Stimulated activated CD4-positive, alpha-beta T cell treated with anti-CD3 and anti-CD28 coated beads, Interleukin-1b, Interleukin-23, amount 100 ng/mL, for 24 hours (primary cell): Measurements from ENCODE around the gene GPX5.
"Not testable (repeated sequence)": the region's sequence is repeated elsewhere in the genome, so short reads cannot be mapped to it uniquely, and the experiment has no call there.

ENCODE experiments used
- DNase-seq, 4 experiments: peaks; one replicate each; pipeline ENCODE4 v3.0.0-alpha.2; 2020; ENCODE audit warnings: low read depth in 4 of 4, low spot score in 1 of 4

The GPX5 gene, protein sequence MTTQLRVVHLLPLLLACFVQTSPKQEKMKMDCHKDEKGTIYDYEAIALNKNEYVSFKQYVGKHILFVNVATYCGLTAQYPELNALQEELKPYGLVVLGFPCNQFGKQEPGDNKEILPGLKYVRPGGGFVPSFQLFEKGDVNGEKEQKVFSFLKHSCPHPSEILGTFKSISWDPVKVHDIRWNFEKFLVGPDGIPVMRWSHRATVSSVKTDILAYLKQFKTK

DNA sequence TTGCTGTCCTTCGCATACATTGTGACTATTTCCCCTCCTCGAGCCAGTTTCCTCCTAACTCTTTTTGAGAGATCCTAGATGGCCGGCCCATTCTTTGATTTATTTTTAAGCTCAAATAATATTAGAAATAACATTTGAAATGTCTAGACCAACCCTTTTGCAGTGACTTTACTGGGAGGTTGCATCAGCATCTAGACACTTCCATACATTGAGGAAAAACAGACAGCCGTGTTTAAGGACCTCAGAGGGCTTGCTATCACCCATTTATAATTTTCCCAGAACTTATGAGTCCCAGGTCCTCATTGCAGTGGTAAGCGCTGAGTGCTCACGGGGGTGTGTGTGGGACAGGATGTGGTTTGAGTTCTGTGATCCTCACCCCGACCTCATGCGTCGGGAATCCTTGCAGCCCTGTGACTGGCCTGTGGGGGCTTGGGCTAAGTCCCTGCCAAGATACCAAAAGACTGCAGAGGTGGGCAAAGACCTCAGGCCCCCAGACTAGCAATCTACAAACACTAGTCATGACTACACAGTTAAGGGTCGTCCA lies at the start of gene GPX5:
Gene GPX5 (plus strand): TSS at position 386 of the 544 bp plus-strand sequence. CDS start 133 bp downstream, at position 519.
- no peak for DNase-seq

DNA sequence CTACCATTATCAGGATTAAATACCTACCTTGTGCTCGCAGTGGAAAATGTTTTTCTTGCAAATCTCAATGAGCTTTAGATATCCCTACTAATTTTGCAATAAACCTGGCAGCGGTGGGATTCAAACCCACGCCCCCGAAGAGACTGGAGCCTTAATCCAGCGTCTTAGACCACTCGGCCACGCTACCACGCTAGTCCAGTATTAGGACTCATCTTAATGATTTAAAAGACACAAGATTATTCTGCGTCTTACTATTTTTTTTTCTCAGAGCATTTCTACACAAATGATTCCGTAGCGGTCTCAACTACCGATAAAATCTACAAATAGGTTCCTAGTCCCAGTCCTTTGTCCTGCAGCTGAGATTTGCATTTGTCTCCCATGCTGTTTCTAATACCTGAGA lies 47.2 kb upstream of the GPX5 start:
- DNase-seq = no peak

DNA sequence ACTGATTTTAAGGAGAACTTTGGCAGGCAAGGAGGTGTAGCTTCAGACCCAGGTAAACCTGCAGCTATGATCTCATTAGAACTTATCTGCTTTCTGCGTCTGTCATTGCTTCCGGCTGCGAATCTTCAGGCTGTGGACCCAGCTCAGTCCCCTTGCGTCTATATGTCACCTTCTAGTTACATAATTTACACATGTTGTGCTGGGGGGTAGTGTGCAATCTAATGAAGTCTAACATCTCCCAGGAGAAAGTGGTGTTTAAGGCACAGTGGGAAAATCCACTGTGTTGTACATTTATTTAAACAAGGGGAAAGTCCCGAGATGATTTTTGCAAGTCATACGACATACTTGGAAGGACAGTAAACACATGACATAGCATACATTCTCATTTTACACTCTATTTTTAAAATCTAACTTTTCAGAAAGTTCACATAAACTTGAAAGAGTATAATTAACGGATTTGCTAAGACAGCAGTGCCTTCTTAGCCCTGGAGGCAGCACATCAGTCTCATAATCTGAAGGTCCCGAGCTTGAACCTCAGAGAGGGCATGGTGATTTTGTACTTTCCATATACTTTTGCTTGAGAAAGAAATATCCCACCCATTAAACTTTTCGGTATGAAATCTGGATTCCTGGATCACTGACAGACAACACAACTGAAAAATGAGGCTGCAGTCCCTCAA lies 45.3 kb upstream of the GPX5 start:
- DNase-seq = no peak

DNA sequence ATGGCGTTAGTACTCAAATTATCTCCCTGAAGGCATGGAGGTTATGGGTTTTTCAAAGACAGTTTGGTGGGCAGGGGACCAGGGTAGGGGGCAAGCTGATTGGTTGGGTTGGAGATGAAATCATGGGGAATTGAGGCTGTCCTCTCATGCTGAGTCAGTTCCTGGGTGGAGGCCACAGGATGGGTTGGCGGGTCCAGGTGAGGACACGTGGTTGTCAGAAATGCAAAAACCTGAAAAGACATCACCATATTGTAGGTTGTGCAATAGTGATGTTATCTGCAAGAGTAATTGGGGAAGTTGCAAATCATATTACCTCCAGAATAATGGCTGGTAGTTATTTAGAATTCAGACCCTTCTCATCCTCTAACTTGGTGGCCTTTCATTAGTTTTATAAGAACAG lies 40.2 kb upstream of the GPX5 start:
- DNase-seq = no peak

DNA sequence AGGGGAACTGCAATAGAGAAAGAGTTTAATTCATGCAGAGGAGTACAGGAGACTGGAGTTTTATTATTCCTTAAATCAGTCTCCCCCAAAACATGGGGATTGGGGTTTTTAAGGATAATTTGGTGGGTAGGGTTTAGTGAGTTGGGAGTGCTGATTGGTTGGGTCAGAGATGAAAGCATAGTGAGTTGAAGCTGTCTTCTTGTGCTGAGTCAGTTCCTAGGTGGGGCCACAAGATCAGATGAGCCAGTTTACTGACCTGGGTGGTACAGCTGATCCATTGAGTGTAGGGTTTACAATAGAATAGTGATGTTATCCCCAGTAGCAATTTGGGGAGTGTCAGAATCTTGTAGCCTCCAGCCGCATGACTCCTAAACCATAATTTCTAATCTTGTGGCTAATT lies 39.1 kb upstream of the GPX5 start:
- DNase-seq = no peak

DNA sequence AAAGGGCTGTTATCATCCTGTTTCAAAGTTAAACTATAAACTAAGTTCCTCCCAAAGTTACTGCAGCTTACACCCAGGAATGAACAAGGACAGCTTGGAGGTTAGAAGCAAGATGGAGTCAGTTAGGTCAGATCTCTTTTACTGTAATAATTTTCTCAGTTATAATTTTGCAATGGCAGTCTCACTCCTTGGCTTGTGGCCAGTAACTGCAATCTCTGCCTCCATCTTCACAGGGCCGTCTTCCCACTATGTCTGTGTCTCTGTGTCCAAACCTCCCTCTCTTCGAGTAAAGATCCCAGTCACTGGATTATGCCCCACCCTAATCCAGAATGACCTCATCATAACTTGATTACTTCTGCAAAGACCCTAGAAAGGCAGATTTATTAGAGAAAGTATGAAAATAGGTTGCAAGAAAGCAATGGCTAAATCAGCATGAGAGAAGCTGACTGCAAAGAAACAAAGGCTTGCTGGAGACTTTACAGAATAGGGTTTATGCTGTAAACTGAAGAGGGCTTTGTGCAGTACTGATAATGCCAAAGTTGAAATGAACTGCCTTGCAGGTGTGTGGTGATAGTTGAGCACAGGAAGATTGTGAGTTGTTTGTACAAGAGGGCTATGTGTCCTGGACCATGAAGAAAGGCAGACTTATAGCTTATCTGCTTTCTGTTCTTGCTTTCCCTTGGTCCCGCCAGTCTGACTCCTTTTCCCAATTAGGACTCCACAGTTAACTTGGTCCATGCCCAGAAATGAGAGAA lies 38.5 kb upstream of the GPX5 start:
- no peak for DNase-seq

DNA sequence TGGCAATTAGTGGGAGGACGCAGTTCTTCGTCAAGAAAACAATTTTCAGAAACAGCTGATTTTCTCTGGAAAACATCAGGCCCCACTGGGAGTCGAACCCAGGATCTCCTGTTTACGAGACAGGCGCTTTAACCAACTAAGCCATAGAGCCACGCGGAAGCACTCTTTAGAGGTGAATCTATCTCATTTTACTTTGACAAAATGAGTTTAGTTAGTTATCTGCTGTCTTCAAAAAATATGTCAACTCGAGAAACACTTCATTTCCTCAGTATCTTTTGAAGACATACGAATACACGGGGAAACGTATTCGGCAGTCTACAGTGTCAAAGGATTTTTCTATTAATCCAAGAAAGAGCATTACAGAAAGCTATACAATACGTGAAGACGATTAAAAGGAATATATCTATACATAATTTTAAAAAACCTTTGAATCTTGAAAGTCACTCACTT lies 36.7 kb upstream of the GPX5 start:
- peak in 3 of 4 experiments; percentile 15 to 19 (median 15) for DNase-seq

DNA sequence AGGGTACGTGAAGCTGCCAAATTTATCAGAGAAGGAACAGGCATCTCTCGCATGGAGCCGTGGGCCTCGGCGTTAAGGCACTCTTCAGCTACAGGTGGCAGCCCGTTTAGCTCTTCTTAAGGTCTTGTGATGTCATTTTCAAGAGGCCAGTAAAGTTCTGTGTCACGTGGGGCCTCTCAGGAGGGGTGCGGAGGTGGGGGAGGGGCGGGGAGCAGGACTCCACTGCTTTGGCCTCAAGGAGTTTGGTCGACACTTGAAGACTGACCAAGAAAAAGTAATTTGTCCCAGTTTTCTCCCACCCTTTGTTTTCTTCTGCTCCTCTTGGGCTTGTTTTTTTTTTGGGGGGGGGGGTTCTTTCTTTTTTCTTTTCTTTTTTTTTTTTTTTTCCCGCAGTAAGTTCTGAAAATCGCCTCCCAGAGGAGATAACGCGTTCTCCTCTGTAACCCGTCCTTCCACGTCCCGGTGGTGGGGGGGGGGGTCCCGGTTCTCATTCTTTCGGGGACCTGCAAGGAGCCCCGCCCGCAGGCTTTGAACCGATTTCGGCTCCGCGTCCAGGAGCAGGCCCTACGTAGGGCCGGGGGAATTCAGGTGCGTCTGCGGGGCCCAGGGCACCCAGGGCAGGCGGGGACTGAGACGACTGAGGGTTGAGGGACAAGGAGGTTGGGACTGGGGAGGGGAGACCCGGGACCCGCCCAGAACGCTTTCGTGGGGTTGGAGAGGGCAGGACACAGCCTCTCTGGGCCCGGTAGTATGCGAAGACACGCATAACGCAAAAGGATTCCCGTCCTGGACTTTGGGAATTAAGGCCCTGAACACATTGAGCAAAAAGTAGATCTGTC lies 36.1 kb upstream of the GPX5 start:
- DNase-seq = peak in 2 of 4 experiments; percentile 22 to 44

DNA sequence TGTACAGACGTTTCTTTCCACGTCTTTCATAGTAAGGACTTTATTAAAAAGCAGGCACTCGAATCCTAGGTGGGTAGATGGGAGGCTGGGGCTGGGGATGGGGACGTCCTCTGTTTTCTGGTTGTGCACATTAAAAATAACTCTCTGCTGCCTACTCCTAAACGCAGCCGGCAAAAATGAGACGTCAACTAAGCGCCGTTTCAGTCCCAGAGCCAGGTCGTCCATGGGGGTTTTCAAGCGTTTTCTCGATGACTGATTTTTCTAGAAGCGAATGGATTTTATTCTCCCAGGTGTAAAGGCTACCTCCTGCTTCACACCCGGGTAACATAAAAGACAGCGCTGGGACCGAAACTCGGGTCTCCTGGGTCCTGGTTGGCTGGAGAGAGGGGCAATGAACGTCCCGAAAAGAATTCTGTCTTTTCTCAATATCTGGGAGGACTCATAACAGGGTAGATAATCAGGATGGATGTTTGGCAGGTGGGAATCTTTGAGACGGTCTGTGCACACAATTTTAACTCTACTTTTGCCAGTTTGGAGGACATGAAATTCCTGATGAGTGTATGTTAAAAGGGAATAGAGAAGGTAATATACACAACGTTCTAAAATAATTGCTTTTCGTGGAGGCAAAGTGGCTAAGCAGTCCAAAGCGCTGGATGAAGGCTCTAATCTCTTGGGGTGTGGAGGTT lies 35.3 kb upstream of the GPX5 start:
- no peak for DNase-seq

DNA sequence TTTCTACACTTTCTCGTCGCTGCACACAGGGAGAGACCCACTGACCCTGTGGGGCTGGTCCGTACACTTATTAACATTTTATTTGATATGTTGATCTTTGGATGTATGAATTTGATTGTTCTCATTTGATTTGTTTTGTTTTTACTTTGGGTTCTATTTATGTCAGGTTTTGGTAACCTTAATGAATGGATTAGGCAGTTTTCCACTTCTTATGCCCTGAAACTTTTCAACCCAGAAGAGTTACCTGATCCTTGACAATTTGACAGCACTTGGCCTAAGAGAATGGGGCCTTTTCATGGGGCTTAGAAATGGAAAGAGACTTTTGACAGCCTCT lies 33.7 kb upstream of the GPX5 start:
- no peak for DNase-seq

DNA sequence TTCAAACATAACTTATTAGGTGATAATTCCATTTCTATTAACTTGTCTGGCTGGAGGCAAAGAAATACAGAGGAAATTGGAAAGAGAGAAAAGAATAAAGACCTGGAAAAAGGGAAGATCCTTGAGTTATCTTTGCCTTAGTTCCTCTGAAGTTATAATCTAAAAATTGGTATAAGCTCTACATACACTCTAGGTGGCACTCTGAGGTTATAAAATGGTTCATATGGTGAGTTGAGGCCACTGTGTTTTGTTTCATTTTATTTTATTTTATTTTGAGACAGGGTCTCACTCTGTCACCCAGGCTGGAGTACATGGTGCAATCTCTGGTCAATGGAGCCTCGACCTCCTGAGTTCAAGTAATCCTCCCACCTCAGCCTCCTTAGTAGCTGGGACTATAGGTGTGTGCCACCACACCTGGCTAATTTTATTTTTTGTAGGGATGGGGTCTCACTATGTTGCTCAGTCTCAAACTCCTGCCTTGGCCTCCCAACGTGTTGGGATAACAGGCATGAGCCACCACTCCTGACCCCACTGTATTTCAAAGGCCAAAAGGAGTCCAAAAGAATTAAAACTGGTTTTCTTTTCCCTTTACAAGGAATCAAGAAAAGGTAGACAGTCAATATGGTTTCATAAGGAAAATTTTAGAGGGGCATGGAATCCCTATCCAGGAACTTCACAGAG lies 29.4 kb upstream of the GPX5 start:
- DNase-seq = no peak

DNA sequence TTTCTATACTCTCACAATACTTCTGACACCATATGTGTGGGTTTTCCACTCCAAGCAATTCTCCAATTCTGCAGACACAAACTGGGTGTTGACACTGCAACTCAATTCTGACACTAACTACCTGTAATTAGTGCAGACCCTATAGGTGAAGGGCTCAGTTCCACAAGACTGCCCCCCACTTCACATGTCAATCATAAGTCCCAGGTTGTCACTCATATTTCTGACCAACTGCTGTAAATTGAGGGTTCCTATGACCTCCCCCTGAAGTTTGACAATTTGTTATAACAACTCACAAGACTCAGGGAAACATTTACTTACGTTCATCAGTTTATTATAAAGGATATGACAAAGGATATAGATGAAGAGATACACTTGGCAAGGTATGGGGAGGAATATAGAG lies 28.4 kb upstream of the GPX5 start:
- DNase-seq = no peak

DNA sequence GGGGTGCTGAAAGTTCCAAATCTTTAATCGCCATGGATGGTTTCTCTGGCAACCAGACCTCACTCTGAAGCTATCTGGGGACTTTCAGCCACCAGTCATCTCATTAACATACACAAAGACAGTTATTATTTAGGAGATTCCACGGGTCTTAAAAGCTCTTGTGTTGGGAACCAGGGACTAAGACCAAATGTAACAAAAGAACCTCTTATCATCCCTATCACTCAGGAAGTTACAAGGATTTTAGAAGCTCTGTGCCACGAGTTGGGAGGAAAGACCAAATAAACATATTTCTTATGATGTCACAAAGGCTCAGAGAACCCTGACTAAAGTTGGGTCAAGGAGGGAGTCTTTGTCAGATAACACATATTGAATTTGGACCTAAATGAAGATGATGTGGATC lies 27.8 kb upstream of the GPX5 start:
- DNase-seq = no peak

DNA sequence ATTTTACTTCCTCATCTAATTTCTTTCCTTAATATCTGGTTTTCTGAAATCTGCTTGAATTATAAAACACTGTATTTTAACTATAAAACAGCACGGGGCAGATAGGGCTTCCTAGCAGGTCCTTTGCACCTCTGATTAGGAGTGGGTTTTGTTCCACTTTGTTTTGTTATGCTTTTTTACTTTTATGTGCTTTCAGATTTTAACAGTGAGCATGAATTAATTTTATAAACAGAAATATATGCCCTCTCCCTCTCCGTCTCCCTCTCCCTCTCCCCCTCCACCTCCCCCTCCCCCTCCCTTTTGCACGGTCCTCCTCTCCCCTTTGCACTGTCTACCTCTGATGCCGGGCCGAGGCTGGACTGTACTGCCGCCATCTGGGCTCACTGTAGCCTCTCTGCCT lies 24.4 kb upstream of the GPX5 start:
- DNase-seq = no peak

DNA sequence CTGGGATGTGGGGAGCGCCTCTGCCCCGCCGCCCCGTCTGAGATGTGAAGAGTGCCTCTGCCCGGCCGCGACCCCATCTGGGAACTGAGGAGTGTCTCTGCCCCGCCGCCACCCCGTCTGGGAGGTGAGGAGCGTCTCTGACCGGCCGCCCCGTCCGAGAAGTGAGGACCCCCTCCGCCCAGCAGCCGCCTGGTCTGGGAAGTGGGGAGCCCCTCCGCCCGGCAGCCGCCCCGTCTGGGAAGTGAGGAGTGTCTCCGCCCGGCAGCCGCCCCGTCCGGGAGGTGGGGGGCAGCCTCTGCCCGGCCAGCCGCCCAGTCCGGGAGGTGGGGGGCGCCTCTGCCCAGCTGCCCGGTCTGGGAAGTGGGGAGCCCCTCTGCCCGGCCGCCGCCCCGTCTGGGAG lies 23.5 kb upstream of the GPX5 start:
- not testable (repeated sequence) for DNase-seq

DNA sequence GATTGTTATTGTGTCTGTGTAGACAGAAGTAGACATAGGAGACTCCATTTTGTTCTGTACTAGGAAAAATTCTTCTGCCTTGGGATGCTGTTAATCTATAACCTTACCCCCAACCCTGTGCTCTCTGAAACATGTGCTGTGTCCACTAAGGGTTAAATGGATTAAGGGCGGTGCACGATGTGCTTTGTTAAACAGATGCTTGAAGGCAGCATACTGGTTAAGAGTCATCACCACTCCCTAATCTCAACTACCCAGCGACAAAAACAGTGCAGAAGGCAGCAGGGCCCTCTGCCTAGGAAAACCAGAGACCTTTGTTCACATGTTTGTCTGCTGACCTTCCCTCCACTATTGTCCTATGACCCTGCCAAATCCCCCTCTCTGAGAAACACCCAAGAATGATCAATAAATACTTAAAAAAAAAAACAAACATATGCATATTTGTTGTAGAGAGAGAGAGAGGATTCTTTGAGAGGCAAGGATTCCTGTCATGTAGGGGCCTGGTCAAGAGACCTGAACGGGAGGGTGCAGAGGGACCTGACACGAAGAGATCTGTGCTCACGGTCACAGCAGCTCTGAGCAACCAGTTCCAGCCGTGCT lies 22.9 kb upstream of the GPX5 start:
- DNase-seq = not testable (repeated sequence)

DNA sequence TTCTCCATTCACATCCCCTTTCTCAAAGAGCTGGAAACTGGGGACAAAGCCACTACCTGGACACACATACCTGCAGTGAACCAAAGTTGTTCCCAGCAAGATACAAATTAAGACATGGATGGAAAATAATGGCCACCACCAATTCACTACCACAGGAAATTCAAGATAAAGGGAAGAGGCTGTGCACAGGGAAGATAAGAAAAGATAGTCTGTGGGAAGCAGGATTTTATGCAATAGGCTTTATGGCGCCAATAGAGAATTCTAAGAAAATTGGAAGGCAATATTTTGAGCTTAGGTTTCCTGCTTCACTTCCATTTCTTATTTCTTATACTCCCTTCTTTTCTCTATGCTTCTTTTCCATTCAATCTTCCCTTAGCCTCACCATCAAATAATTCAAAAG lies 19.9 kb upstream of the GPX5 start:
- DNase-seq = no peak

DNA sequence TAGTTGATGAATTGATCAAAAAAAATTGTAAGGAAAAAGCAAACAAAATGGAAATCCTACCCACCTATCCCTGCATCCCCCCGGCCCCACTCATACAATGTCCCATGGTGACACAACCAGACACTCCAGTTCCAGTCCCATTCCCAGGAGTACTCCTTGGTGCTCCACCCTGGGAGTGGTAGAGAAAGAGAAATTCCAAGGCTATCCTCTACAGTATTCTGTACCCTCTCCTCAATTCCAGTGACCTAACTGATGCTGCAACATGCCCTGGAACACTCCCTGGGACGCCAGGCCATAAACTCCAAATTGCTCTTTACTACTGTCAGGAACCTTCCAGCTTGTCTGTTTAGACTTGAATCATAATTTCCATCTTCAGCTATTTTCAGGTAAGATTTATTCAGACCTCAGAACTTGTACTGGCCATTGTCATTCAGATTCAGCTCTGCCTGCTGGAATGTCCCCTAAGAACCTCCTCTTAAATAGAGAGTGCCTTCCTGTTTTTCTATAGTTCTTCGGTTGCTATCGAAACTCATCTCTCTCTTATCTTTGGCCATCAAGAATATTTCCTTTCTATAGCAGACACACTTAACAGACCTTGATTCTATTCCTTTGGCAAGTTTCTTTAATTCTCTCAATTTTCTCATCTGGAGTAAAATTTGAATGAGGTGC lies 18.7 kb upstream of the GPX5 start:
- DNase-seq = no peak
